BE2C (cell line): Measurements from ENCODE around the gene SCN1B.
"Not testable (repeated sequence)": the region's sequence is repeated elsewhere in the genome, so short reads cannot be mapped to it uniquely, and the experiment has no call there.

Experiments used
- DNase-seq: peaks from one replicate; pipeline ENCODE4 v3.0.0-alpha.2; 2020
- H3K27me3 ChIP-seq: fragments of 250-450 bp; sonication (Bioruptor Pico); 2 replicates; pipeline ENCODE4 v1.5.1; 2020; ENCODE audit warnings: mild to moderate bottlenecking
- H3K36me3 ChIP-seq: fragments of 250-450 bp; sonication (Bioruptor Pico); 2 replicates; pipeline ENCODE4 v1.5.1; 2020; ENCODE audit warnings: mild to moderate bottlenecking
- H3K4me1 ChIP-seq: fragments of 250-450 bp; sonication (Bioruptor Pico); 2 replicates; pipeline ENCODE4 v1.5.1; 2020
- H3K4me3 ChIP-seq: 2 replicates; pipeline ENCODE4 v1.5.1; 2011; ENCODE audit warnings: low read depth, low read length
- H3K9me3 ChIP-seq: fragments of 250-450 bp; sonication (Bioruptor Pico); 2 replicates; pipeline ENCODE4 v1.5.1; 2020
- CTCF ChIP-seq: IDR thresholded peaks from 2 replicates; pipeline ENCODE4 v1.5.1; 2012; ENCODE audit warnings: mild to moderate bottlenecking, low read depth, low read length

SCN1B gene

GRCh38 chr19:34989298-34989697 is 41.0 kb upstream of the SCN1B start:
- no peak for TF ChIP-seq CTCF
- Histone ChIP-seq H3K27me3 (no peaks in the 10 kb centered on the region), H3K4me1 (no peaks in the 10 kb centered on the region), H3K4me3 (no peak overlapping the region), H3K36me3 (no peaks in the 10 kb centered on the region), H3K9me3 (no peaks in the 10 kb centered on the region)
- no peak for DNase-seq

- Histone ChIP-seq H3K36me3 (no peaks in the 10 kb centered on the region), H3K4me3 (no peak overlapping the region), H3K27me3 (no peaks in the 10 kb centered on the region), H3K9me3 (no peaks in the 10 kb centered on the region), H3K4me1 (no peaks in the 10 kb centered on the region)
- TF ChIP-seq CTCF: no peak
- DNase-seq: no peak
Measured at GRCh38 chr19:34990578-34991192, 39.6 kb upstream of the SCN1B start.

GRCh38 chr19:34991542-34992333 is 38.5 kb upstream of the SCN1B start:
- H3K4me3 ChIP-seq: no peak overlapping the region
- no peaks in the 10 kb centered on the region for H3K9me3 ChIP-seq
- H3K36me3 ChIP-seq: no peaks in the 10 kb centered on the region
- no peaks in the 10 kb centered on the region for H3K4me1 ChIP-seq
- TF ChIP-seq CTCF: no peak
- no peaks in the 10 kb centered on the region for H3K27me3 ChIP-seq
- DNase-seq: no peak

GRCh38 chr19:34992582-34992981 is 37.7 kb upstream of the SCN1B start:
- H3K4me1 ChIP-seq, H3K27me3 ChIP-seq: not testable (repeated sequence)

GRCh38 chr19:34994286-34994642 is 36.0 kb upstream of the SCN1B start:
- Histone ChIP-seq H3K4me3 (no peak overlapping the region), H3K4me1 (no peaks in the 10 kb centered on the region), H3K36me3 (no peaks in the 10 kb centered on the region), H3K27me3 (no peaks in the 10 kb centered on the region), H3K9me3 (no peaks in the 10 kb centered on the region)
- no peak for TF ChIP-seq CTCF
- DNase-seq: no peak

More at GRCh38 chr19:34992582-34992981, 37.7 kb upstream of the SCN1B start:
- not testable (repeated sequence) for DNase-seq, H3K36me3 ChIP-seq, H3K4me3 ChIP-seq, H3K9me3 ChIP-seq

- Histone ChIP-seq H3K27me3 (no peaks in the 10 kb centered on the region), H3K36me3 (no peaks in the 10 kb centered on the region), H3K4me3 (no peak overlapping the region), H3K4me1 (no peaks in the 10 kb centered on the region), H3K9me3 (no peaks in the 10 kb centered on the region)
- DNase-seq: no peak
- no peak for TF ChIP-seq CTCF
Measured at GRCh38 chr19:34994643-34995541, 35.4 kb upstream of the SCN1B start.
